Fibroblast of pulmonary artery (primary cell): ENCODE data around the gene BAK1.

ENCODE experiments used
- DNase-seq: peaks from one replicate; pipeline ENCODE4 v3.0.0-alpha.2; 2010; ENCODE audit warnings: low read depth
- H3K4me3 ChIP-seq: replicated peaks from 2 replicates; pipeline ENCODE4 v1.5.1; 2011; ENCODE audit warnings: low read depth, mild to moderate bottlenecking, control low read depth, low read length, moderate library complexity
- CTCF ChIP-seq: IDR thresholded peaks from 2 replicates; pipeline ENCODE4 v1.5.1; 2011; ENCODE audit warnings: mild to moderate bottlenecking, control low read depth, low read length, inconsistent platforms; ENCODE audit errors: missing control alignments

BAK1 gene

DNA sequence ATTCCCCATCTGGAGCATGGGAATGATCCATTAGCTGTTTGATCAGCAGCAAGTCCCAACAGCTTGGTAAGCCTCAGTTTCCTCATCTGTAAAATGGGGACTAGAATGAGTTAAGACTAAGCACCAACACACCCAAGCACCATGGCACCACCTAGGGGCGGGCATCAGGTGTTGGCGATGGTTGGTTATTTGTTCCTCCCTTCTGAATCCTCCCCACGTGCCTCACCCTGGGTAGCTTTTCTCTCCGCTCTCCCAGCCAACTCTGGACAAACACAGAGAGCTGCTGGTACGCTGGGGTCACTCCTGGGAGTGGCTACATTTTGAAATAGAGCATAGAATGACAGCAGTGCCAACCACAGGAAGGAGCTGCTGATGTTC, 27.7 kb upstream of the BAK1 start:
- no peak overlapping the region for H3K4me3 ChIP-seq
- no peak for DNase-seq
- peak; percentile 11 for TF ChIP-seq CTCF

DNA sequence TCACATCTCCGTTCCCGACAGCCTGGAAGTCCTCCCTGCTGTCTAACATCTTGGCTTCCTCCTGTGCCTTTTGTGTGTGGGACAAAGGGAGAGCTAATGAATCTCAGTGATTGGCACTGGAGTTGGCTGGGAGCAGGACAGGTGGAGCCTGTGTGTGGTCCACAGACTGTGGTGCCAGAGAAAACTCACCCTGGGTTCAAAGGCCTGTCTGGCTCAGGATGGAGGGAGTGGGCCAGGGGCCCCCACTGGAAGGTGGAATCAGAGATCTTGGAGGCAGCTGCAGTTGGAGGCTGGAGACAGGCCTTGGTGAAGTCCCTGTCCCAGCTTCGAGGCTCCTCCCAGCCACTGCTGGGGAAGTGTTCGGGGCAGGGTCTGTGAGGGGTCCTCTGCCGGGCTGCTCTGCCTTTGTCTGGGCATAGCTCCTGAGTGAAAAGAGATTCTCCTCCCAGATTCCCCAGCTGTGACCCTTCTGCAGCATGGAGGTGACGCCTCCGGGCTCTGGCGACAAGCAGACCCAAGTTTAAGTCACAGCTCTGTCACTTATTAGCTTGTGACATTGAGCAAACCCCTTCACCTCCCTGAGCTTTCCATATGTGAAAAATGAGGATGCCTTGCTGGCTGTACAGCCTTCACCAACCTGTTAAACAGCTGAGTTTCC, 27.2 kb upstream of the BAK1 start:
- H3K4me3 ChIP-seq, result no peak overlapping the region
- DNase-seq, result no peak

GRCh38 chr6:33606642-33607041, 26.6 kb upstream of the BAK1 start:
- DNase-seq, result no peak
- TF ChIP-seq CTCF, result no peak

More for the DNA sequence above, 27.2 kb upstream of the BAK1 start:
- no peak for TF ChIP-seq CTCF

DNA sequence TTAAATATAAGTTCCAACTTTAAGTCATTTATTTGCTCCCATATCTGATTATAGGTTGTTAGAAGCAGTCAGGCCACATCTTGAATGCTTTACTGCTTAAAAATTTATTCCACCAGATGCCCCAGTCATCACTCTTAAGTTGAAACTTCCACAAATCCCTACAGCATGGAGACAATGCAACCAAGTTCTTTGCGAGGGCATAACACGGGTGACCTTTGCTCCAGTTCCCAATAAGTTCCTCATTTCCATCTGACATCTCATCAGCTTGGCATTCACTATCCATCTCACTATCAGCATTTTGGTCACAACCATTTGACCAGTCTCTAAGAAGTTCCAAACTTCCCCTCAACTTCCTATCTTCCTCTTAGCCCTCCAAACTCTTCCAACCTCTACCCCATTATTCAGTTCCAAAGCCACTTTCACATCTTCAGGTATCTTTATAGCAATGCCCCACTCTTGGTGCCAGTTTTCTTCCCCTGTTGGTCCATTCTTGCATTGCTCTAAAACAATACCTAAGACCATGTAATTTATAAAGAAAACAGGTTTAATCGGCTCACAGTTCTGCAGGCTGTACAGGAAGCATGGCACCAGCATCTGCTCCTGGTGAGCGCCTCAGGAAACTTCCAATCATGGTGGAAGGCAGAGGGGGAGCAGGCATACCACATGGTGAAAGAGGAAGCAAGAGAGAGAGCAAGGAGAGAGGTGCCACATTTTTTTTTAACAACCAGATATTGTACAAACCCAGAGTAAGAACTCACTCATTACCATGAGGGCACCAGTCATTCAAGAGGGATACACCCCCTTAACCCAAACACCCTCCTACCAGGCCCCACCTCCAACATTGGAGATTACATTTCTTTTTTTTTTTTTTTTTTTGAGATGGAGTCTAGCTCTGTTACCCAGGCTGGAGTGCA, 25.1 kb upstream of the BAK1 start:
- DNase-seq, result no peak
- TF ChIP-seq CTCF, result no peak
- H3K4me3 ChIP-seq, result no peak overlapping the region

More at GRCh38 chr6:33606642-33607041, 26.6 kb upstream of the BAK1 start:
- no peak overlapping the region for H3K4me3 ChIP-seq

- DNase-seq, result no peak
- no peak for TF ChIP-seq CTCF
- no peak overlapping the region for H3K4me3 ChIP-seq
Observed at GRCh38 chr6:33602180-33602579, 22.1 kb upstream of the BAK1 start.

GRCh38 chr6:33600761-33601160, 20.7 kb upstream of the BAK1 start:
- TF ChIP-seq CTCF, result no peak
- no peak for DNase-seq
- H3K4me3 ChIP-seq, result no peak overlapping the region
